ENCODE measurements around the gene KCNN3.

- TF ChIP-seq, protein P1, sequence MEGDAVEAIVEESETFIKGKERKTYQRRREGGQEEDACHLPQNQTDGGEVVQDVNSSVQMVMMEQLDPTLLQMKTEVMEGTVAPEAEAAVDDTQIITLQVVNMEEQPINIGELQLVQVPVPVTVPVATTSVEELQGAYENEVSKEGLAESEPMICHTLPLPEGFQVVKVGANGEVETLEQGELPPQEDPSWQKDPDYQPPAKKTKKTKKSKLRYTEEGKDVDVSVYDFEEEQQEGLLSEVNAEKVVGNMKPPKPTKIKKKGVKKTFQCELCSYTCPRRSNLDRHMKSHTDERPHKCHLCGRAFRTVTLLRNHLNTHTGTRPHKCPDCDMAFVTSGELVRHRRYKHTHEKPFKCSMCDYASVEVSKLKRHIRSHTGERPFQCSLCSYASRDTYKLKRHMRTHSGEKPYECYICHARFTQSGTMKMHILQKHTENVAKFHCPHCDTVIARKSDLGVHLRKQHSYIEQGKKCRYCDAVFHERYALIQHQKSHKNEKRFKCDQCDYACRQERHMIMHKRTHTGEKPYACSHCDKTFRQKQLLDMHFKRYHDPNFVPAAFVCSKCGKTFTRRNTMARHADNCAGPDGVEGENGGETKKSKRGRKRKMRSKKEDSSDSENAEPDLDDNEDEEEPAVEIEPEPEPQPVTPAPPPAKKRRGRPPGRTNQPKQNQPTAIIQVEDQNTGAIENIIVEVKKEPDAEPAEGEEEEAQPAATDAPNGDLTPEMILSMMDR (conservative IDR thresholded peaks at IDR 0.05; ENCODE audit: low read depth, low read length): no peak
- no peak for TF ChIP-seq EZH2 (IDR thresholded peaks at IDR 0.05; ENCODE audit: borderline replicate concordance, low read depth, low read length, poor library complexity, severe bottlenecking)
Observed at GRCh38 chr1:154758346-154758745, 111.7 kb downstream of the KCNN3 start.
